COR-L47 (cell line): ENCODE results near the gene ABCB1.
"Not testable (repeated sequence)": the region's sequence is repeated elsewhere in the genome, so short reads cannot be mapped to it uniquely, and the experiment has no call there.

Experiments
- DNase-seq: peaks from one replicate; lab custom pipeline; 2025; lab: John Stamatoyannopoulos, UW

Gene ABCB1

GRCh38 chr7:87574630-87575029, 26.1 kb downstream of the ABCB1 start:
- no peak for DNase-seq

- not testable (repeated sequence) for DNase-seq
These were observed 28.2 kb downstream of the ABCB1 start for GRCh38 chr7:87572513-87572912.

GRCh38 chr7:87570178-87570577, 30.5 kb downstream of the ABCB1 start:
- DNase-seq, result no peak

- DNase-seq, result no peak
These were observed 33.6 kb downstream of the ABCB1 start for GRCh38 chr7:87567052-87567451.

DNA sequence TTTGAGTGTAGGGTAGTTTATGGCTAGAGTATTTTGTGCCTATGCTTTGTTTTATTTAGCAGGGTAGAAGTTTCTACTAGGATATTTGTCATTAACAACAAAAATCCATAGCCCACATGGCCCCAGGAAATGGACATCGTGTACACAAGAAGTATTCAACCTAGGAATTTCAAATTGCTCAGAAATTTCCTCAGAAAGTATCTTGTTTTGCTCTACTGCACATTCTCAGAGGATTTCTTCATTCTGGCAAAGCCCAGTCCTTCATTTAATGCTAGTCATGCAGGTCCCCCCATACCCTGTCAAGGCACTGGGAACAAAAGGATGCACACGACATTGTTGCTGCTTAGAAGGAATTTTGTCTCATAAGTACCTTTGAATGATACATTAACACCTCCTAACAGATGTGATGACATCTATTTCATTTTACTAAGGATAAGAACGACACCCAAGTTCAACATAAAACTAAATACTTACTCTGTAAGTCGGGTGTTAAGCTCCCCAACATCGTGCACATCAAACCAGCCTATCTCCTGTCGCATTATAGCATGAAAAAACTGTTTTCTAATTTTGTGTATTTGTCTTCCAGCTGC, 34.3 kb downstream of the ABCB1 start:
- no peak for DNase-seq

GRCh38 chr7:87565877-87566276, 34.8 kb downstream of the ABCB1 start:
- DNase-seq, result no peak

DNA sequence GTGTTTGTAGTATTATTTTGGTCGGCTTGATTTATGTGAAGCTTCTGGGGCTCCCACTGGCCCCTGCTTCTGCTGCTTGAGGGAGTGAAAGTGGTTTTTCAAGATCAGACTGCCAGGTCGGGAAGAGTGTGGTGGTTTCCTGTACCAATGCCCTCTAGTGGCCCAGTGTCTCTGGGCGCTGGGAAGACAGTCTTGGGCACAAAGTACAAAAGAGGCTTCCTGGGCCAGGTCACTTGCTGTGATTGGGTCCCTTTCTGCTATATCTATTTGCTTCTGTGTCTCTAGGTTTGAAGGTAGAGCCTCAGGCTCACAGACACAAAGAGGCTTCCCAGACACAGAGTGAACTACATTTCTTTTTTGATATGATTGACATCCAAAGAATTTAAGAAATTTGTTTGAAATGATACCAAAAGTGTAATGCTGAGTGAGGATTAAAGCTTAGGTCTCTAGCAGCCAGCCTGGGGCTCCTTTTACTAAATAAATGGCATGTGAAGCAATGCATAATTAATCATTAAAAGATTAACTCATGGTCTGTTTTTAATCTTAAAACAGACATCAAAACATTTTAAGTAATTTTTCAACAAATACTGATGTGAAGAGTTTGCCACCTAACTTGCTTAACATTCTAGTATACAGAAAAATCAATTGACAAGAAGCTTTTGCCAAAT, 36.3 kb downstream of the ABCB1 start:
- DNase-seq, result no peak

DNA sequence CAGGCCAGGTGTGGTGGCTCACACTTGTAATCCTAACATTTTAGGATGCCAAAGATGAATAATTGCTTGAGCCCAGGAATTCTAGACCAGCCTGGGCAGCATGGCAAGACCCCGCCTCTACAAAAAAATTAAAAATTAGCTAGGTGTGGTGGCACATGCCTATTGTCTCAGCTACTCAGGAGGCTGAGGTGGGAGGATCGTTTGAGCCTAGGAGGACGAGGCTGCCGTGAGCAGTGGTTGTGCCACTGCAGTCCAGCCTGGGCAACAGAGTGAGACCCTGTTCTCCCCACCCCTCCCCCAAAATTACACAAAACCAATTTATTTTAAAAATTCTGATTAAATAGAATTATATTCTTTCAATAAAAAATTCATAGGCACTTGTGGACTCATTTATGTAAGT, 39.0 kb downstream of the ABCB1 start:
- DNase-seq, result no peak

DNA sequence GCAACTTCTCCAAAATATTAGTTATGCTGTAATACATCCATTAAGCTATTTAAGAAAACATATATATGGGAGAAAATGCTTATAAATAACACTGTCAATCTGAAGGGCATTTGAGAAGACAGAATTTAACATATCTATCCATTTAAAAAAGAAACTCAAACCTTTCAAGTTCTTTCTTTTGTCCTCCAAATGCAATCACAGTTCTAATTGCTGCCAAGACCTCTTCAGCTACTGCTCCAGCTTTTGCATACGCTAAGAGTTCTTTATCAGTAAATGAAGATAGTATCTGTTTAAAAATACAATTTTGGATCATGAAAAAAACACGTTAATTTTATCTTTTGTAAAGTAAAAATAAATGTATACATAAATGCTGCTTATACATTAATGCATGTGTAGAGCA, 39.6 kb downstream of the ABCB1 start:
- DNase-seq, result no peak

- DNase-seq, result no peak
These were observed 48.3 kb downstream of the ABCB1 start for GRCh38 chr7:87552351-87552900.

DNA sequence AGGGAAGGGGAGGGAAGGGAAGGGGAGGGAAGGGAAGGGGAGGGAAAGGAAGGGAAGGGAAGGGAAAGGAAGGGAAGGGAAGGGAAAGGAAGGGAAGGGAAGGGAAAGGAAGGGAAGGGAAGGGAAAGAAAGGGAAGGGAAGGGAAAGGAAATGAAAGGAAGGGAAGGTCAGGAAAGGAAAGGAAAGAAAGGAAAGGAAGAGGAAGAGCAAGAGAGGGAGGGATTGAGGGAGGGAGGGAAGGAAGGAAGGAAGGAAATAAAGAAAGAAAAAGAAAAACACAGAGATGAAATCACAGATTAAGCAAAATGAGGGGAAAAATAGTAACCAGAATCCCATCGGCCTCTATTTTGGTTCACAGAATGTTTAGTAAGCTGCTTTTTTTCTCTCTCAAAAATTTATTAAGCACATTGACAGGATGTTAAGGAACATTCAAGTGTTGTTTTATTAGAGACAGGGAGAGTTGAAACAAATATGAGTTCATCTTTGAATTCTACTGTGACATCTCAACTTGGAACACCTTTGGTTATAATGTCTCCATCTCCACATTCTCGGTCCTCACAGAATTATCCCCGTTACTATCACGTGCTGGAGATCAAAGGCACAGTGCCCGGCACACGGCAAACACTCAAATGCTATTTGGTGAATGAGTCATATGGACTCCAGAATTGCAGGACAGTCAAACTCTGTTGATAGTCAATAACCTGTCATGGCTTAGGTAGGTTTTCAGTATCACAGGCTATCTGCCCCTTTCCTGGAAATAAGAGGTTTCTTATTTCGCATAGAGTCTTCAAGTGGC, 52.4 kb downstream of the ABCB1 start:
- DNase-seq, result no peak

DNA sequence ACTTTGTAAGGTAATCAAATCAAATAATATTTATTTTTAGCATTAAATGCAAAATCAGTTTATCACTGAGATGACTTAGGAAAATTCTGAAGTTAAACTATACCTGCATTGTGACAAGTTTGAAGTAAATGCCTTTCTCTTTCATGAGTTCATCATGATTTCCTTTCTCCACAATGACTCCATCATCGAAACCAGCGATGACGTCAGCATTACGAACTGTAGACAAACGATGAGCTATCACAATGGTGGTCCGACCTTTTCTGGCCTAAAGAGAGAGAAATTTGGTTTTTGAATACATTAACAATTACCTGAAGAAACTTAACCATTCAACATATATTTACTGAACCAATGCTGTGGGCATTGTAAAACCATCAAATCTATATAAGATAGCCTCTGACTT, 54.9 kb downstream of the ABCB1 start:
- no peak for DNase-seq

- DNase-seq, result no peak
These were observed 57.1 kb downstream of the ABCB1 start for GRCh38 chr7:87543623-87544022.

DNA sequence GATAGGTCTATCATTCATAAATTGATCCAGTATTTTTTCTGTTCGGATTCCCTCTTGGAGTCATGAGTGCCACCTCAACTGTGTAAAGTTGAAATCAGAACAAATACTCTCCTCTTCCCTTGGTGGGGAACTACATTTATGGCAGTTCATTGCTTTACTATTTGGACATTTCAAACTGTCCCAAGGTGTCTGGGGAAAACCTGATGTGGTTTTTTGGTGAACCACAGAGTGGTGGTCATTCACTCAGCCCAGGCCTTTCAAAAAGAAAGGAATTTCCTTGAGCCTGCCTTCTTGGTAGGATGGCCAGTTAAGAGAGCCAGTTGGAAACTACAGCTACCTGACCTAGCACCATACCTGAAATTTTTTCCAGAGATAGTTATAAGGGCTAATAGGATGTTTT, 59.0 kb downstream of the ABCB1 start:
- DNase-seq, result no peak

DNA sequence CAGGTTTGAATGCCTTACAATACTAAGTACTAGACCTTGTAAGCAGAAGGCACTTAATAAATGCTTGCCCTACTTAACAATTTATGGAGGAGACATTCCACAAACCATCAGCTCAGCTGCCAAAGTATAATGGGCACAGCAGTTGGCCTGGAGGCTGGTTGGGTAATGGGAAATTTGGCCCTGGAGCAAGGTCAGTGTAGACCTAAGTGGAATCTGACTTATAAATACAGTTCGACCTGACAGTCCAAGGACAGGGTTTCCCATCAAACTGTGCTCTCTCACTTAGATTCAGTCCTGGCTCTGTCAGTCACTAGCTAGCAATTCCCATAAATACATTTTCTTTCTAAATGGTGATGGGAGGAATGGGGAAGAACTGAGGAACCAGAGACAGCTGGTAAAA, 62.6 kb downstream of the ABCB1 start:
- DNase-seq, result no peak

DNA sequence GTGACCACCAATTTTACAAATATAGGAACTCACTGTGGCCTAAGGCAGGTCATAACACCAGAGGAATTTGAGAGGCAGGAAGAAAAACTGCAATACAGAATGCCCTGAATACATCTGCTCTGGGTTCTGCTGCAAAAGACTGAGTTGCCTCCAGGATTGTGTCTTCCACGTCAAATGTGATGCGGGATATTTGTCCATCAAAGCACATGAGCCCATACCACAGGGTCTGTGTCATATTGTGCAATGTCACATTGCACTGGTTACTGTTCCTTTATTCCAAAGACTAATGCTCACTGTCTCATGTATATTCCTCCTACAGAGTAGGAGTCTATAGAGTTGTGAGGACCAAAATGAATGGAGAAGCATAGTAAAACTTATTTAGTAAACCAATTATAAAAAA, 66.6 kb downstream of the ABCB1 start:
- no peak for DNase-seq

DNA sequence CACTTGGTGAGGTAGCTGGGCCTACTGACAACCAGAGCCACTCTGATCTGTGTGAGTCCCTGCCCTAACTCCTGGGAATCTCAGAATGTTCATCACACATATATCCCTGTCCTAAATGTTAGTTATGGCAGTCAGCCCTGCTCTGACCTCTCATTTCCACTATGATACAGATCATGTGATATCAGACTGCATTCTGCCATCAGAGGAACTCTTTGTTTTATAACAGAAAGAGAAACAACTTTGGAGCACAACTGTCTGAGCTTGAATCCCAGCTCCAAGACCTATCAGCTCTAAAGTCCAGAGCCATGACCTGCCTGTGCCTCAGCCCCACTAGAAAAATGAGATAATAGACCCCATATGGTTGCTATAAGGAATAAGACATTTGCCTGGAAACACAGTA, 70.6 kb downstream of the ABCB1 start:
- DNase-seq, result no peak

- DNase-seq, result no peak
These were observed 72.0 kb downstream of the ABCB1 start for GRCh38 chr7:87528730-87529129.

DNA sequence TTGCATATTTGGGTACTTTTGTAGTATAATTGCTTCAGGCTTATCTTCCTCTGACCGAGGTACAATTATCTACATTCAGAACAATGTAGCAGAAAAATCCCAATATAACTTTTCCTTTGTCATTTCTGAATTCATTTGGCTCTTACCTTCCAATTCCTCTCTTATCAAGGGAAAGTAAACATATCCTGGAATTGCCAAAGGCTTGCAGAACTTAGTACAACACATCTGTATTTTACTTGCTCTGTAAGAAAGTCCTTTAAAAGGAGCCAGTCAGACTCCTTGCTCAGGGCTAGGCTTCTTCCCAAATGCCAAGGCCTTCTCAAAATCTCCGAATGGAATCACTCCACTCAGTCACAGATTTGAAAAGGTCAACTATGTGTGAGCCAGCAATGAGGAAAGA, 81.9 kb downstream of the ABCB1 start:
- no peak for DNase-seq

GRCh38 chr7:87517891-87518290, 82.8 kb downstream of the ABCB1 start:
- no peak for DNase-seq

GRCh38 chr7:87517136-87517815, 83.4 kb downstream of the ABCB1 start:
- DNase-seq, result no peak

GRCh38 chr7:87513735-87514335, 86.8 kb downstream of the ABCB1 start:
- DNase-seq, result no peak
